HepG2 (cell line): ENCODE results near the gene CRK. TPM values are rescaled to one million over a fixed set of nuclear protein-coding genes. Genes with fewer than 3 reads are reported as not detected.

Experiments
- ATF4 ChIP-seq, 2 experiments: fragments of 450-650 bp in 1 of 2; sonication (generic) in 1 of 2; formaldehyde crosslinking; IDR thresholded peaks; 2 replicates each; pipeline versions ENCODE4 v1.5.0 to v1.8.0; 2020 to 2022; ENCODE audit warnings: mild to moderate bottlenecking in 1 of 2, missing genetic modification reagents in 1 of 2
- ISL2 ChIP-seq: sonication (generic); formaldehyde crosslinking; IDR thresholded peaks from 2 replicates; pipeline ENCODE4 v1.5.0; 2020; ENCODE audit warnings: missing genetic modification reagents
- NAIF1 ChIP-seq: sonication (generic); formaldehyde crosslinking; IDR thresholded peaks from 2 replicates; pipeline ENCODE4 v1.5.0; 2020; ENCODE audit warnings: mild to moderate bottlenecking, missing genetic modification reagents, borderline replicate concordance
- PRPF4 ChIP-seq: fragments of 200-400 bp; formaldehyde crosslinking; IDR thresholded peaks from 2 replicates; pipeline ENCODE4 v1.6.1; 2016; ENCODE audit warnings: low read length, low read depth; ENCODE audit not compliant: poor library complexity, severe bottlenecking
- TARDBP ChIP-seq: sonication (generic); formaldehyde crosslinking; IDR thresholded peaks from 2 replicates; pipeline ENCODE4 v1.8.0; 2022; ENCODE audit warnings: mild to moderate bottlenecking, missing genetic modification reagents
- TFE3 ChIP-seq: IDR thresholded peaks from 2 replicates; pipeline ENCODE4 v1.6.1; 2016
- ZNF121 ChIP-seq: sonication (generic); formaldehyde crosslinking; IDR thresholded peaks from 2 replicates; pipeline ENCODE4 v1.5.0; 2020; ENCODE audit warnings: mild to moderate bottlenecking, missing genetic modification reagents
- ZNF343 ChIP-seq: sonication (generic); formaldehyde crosslinking; IDR thresholded peaks from 2 replicates; pipeline ENCODE4 v1.4.0; 2020; ENCODE audit warnings: mild to moderate bottlenecking, missing genetic modification reagents
- ZNF703 ChIP-seq: sonication (generic); formaldehyde crosslinking; IDR thresholded peaks from 2 replicates; pipeline ENCODE4 v1.5.1; 2020; ENCODE audit warnings: missing genetic modification reagents, mild to moderate bottlenecking, moderate library complexity, borderline replicate concordance
- polyA plus RNA-seq, 8 experiments: library from polyadenylated mRNA; depleted of rRNA in 3 of 8; stranded (reverse) in 7 of 8; unstranded in 1 of 8; fragments of >200 nt; fragmentation: Illumina TruSeq in 4 of 8; extraction: Trizol in 4 of 8; gene quantifications; 2 replicates each; pipeline versions ENCODE4 v1.2.1 to v1.2.3, GENCODE V29; 2011 to 2016; ENCODE audit warnings: low read depth in 4 of 8, missing spikeins in 1 of 8, mixed read lengths in 1 of 8; ENCODE audit not compliant: insufficient read depth in 1 of 8
- total RNA-seq, 5 experiments: library from RNA; depleted of rRNA; stranded (reverse); fragments of >200 nt; fragmentation: Illumina TruSeq; extraction: Trizol; gene quantifications; 2 replicates each; pipeline ENCODE4 v1.2.3, GENCODE V29; 2016; ENCODE audit warnings: low read depth in 1 of 5
- TF ChIP-seq, protein P1 (sequence below): sonication (generic); formaldehyde crosslinking; IDR thresholded peaks from 2 replicates; pipeline ENCODE4 v1.4.0; 2020; ENCODE audit warnings: mild to moderate bottlenecking, missing genetic modification reagents
- TF ChIP-seq, protein P2 (sequence below): sonication (generic); formaldehyde crosslinking; conservative IDR thresholded peaks from 2 replicates; pipeline ENCODE4 v1.8.1; 2023; ENCODE audit warnings: missing genetic modification reagents
- TF ChIP-seq, protein P3 (sequence below): sonication (generic); formaldehyde crosslinking; IDR thresholded peaks from 2 replicates; pipeline ENCODE4 v1.4.0; 2020; ENCODE audit warnings: missing genetic modification reagents, mild to moderate bottlenecking, borderline replicate concordance

The CRK gene
- total and polyA plus RNA-seq, 2 of the 13 experiments (the other 11 are each of a cell fraction or from before 2014, with no cell fraction given) = 47.4 to 54.2 TPM

DNA sequence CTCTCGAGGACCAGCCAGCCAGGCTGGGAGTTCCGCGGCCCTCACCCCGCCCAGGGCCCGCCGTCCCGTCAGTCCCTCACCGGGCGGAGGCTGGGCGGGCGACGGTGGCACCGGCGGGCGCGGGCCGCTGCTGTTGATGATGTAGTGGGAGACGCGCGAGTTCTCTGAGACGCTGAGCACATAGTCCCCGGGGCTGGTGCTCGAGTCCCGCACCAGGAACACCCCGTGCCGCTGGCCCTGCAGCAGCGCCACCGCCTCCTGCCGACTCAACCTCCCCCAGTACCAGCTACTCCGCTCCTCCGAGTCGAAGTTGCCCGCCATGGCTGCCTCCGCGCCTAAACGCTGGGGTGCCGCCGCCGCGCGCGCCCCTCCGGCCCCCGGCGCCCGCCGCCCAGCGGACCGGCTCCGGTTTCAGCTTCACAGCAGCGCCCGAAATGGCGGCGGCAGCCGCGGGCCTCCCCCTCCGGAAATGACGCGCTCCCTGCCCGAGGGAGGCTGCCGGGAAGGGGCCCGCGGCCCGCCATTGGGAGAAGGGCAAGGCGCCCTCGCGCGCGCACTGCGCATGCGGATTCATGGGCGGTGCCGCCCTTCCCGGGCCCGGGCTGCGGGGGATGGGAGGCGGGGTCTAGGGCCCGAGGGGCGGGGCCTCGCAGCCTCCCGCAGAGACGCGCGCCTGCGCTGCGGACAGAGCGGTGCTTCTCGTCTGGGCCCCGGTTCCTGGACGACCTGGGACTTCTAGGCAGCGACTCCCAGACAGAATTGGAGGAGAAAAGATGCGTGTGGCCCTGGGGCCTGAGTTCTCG lies at the start of gene CRK (continued):
- TF ChIP-seq, protein P1, sequence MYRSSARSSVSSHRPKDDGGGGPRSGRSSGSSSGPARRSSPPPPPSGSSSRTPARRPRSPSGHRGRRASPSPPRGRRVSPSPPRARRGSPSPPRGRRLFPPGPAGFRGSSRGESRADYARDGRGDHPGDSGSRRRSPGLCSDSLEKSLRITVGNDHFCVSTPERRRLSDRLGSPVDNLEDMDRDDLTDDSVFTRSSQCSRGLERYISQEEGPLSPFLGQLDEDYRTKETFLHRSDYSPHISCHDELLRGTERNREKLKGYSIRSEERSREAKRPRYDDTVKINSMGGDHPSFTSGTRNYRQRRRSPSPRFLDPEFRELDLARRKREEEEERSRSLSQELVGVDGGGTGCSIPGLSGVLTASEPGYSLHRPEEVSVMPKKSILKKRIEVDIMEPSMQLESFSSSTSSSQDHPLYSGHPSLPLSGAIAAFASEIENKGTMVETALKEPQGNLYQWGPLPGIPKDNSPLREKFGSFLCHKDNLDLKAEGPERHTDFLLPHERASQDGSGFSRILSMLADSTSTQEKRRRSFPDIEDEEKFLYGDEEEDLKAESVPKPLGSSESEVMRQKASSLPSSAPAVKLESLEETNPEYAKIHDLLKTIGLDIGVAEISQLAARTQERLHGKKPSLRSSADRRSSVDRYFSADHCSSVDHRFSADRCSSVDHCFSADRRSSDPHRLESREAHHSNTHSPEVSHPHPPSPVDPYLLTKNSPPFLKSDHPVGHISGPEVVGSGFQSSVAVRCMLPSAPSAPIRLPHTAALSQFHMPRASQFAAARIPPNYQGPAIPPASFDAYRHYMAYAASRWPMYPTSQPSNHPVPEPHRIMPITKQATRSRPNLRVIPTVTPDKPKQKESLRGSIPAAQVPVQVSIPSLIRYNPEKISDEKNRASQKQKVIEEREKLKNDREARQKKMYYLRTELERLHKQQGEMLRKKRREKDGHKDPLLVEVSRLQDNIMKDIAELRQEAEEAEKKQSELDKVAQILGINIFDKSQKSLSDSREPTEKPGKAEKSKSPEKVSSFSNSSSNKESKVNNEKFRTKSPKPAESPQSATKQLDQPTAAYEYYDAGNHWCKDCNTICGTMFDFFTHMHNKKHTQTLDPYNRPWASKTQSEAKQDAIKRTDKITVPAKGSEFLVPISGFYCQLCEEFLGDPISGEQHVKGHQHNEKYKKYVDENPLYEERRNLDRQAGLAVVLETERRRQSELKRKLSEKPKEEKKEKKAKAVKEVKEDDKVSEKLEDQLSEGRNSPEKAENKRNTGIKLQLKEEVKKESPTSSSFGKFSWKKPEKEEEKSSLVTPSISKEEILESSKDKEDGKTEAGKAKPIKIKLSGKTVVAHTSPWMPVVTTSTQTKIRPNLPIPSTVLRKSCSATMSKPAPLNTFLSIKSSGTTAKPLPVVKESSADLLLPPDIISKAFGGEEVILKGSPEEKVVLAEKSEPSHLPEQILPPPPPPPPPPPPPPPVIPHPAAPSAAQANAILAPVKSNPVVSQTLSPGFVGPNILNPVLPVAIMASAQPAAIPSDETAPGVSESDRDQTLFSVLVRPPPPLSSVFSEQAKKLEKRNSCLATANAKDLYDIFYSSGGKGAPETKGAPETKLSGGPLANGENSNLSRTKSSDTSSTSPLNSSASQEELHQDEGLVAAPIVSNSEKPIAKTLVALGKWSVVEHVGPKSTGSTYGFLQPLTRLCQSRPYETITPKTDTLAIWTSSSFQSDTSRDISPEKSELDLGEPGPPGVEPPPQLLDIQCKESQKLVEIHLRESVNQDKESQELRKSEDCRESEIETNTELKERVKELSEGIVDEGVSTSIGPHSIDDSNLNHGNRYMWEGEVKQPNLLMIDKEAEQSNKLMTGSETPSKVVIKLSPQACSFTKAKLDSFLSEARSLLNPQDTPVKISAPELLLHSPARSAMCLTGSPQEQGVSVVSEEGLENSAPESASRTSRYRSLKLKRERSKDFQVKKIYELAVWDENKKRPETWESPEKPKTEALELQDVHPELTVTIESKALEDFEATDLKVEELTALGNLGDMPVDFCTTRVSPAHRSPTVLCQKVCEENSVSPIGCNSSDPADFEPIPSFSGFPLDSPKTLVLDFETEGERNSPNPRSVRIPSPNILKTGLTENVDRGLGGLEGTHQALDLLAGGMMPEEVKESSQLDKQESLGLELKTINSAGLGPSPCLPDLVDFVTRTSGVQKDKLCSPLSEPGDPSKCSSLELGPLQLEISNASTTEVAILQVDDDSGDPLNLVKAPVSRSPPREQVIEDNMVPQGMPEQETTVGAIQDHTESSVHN (CRISPR knock-in tag) = no peak
- TF ChIP-seq NAIF1 (no peak), TFE3 (CRISPR knock-in tag) (no peak), ZNF703 (CRISPR knock-in tag) (no peak), ZNF121 (CRISPR knock-in tag) (no peak), ATF4 (CRISPR knock-in tag; IDR thresholded peaks at IDR 0.05) (peak in 1 of 2 experiments; percentile 26; a peak in 1 of 4 replicates), ZNF343 (CRISPR knock-in tag) (no peak), TARDBP (CRISPR knock-in tag) (peak; percentile 60; the same call in 1 of the 2 replicates), ISL2 (CRISPR knock-in tag) (0 out of 2 replicates have a peak, but pooled peaks have one; percentile 47), PRPF4 (no peak)
- TF ChIP-seq, protein P2, sequence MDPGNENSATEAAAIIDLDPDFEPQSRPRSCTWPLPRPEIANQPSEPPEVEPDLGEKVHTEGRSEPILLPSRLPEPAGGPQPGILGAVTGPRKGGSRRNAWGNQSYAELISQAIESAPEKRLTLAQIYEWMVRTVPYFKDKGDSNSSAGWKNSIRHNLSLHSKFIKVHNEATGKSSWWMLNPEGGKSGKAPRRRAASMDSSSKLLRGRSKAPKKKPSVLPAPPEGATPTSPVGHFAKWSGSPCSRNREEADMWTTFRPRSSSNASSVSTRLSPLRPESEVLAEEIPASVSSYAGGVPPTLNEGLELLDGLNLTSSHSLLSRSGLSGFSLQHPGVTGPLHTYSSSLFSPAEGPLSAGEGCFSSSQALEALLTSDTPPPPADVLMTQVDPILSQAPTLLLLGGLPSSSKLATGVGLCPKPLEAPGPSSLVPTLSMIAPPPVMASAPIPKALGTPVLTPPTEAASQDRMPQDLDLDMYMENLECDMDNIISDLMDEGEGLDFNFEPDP (CRISPR knock-in tag) = no peak
- TF ChIP-seq, protein P3, sequence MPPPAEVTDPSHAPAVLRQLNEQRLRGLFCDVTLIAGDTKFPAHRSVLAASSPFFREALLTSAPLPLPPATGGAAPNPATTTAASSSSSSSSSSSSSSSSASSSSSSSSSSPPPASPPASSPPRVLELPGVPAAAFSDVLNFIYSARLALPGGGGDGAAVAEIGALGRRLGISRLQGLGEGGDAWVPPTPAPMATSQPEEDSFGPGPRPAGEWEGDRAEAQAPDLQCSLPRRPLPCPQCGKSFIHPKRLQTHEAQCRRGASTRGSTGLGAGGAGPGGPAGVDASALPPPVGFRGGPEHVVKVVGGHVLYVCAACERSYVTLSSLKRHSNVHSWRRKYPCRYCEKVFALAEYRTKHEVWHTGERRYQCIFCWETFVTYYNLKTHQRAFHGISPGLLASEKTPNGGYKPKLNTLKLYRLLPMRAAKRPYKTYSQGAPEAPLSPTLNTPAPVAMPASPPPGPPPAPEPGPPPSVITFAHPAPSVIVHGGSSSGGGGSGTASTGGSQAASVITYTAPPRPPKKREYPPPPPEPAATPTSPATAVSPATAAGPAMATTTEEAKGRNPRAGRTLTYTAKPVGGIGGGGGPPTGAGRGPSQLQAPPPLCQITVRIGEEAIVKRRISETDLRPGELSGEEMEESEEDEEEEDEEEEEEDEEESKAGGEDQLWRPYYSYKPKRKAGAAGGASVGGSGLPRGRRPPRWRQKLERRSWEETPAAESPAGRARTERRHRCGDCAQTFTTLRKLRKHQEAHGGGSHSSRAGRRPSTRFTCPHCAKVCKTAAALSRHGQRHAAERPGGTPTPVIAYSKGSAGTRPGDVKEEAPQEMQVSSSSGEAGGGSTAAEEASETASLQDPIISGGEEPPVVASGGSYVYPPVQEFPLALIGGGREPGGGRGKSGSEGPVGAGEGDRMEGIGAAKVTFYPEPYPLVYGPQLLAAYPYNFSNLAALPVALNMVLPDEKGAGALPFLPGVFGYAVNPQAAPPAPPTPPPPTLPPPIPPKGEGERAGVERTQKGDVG = no peak
